ENCODE results near the gene FREM3.
"Not testable (repeated sequence)": the region's sequence is repeated elsewhere in the genome, so short reads cannot be mapped to it uniquely, and the experiment has no call there.

The FREM3 gene

GRCh38 chr4:143700416-143701352 lies at the start of gene FREM3:
TSS of gene FREM3 (minus strand) at chr4:143700675. CDS start at chr4:143700675, 0 bp downstream.
- no peak for FAIRE-seq

- FAIRE-seq, result no peak
Observed at GRCh38 chr4:143745874-143746273, 45.4 kb upstream of the FREM3 start.

- no peak for FAIRE-seq
Observed at GRCh38 chr4:143743591-143743990, 43.1 kb upstream of the FREM3 start.

GRCh38 chr4:143742834-143743233 lies 42.4 kb upstream of the FREM3 start:
- no peak for FAIRE-seq

- no peak for FAIRE-seq
Observed at GRCh38 chr4:143736861-143737260, 36.4 kb upstream of the FREM3 start.

- not testable (repeated sequence) for FAIRE-seq
Observed at GRCh38 chr4:143736061-143736460, 35.6 kb upstream of the FREM3 start.

GRCh38 chr4:143728166-143728565 lies 27.7 kb upstream of the FREM3 start:
- no peak for FAIRE-seq

- no peak for FAIRE-seq
Observed at GRCh38 chr4:143726714-143727113, 26.2 kb upstream of the FREM3 start.

- no peak for FAIRE-seq
Observed at GRCh38 chr4:143721317-143721716, 20.8 kb upstream of the FREM3 start.

- FAIRE-seq, result not testable (repeated sequence)
Observed at GRCh38 chr4:143718748-143719147, 18.3 kb upstream of the FREM3 start.

- FAIRE-seq, result no peak
Observed at GRCh38 chr4:143713955-143714625, 13.6 kb upstream of the FREM3 start.

- no peak for FAIRE-seq
Observed at GRCh38 chr4:143713553-143713952, 13.1 kb upstream of the FREM3 start.

GRCh38 chr4:143712155-143712550 lies 11.7 kb upstream of the FREM3 start:
- no peak for FAIRE-seq

- FAIRE-seq, result no peak
Observed at GRCh38 chr4:143711543-143712154, 11.2 kb upstream of the FREM3 start.

GRCh38 chr4:143701365-143701764 lies 890 bp upstream of the FREM3 start:
- no peak for FAIRE-seq

- FAIRE-seq, result no peak
Observed at GRCh38 chr4:143700046-143700415, 444 bp downstream of the FREM3 start.

GRCh38 chr4:143699331-143700045 lies 987 bp downstream of the FREM3 start:
- no peak for FAIRE-seq

GRCh38 chr4:143693856-143694255 lies 6.6 kb downstream of the FREM3 start:
- FAIRE-seq, result no peak

- FAIRE-seq, result no peak
Observed at GRCh38 chr4:143692241-143692640, 8.2 kb downstream of the FREM3 start.

GRCh38 chr4:143679434-143679833 lies 21.0 kb downstream of the FREM3 start:
- no peak for FAIRE-seq

- FAIRE-seq, result not testable (repeated sequence)
Observed at GRCh38 chr4:143673629-143674028, 26.8 kb downstream of the FREM3 start.

- no peak for FAIRE-seq
Observed at GRCh38 chr4:143668930-143669552, 31.4 kb downstream of the FREM3 start.

GRCh38 chr4:143667461-143667860 lies 33.0 kb downstream of the FREM3 start:
- FAIRE-seq, result no peak

Data from A204.1 (cell line).